Gastrocnemius medialis (tissue), 4 donors: Measurements from ENCODE around the gene MEGF10.

Source experiments
- POLR2A ChIP-seq, 2 donors: fragments of 450-650 bp; IDR thresholded peaks; one replicate each; pipeline ENCODE4 v1.6.1; 2017; ENCODE audit warnings: antibody characterized with exemption in 2 of 2, mild to moderate bottlenecking in 2 of 2, moderate library complexity in 2 of 2
- TF ChIP-seq, protein P1 (sequence below), 5 experiments: fragments of 450-650 bp in 3 of 5; fragments of 200-600 bp in 2 of 5; sonication (generic) in 2 of 5; IDR thresholded peaks in 4 of 5; conservative IDR thresholded peaks in 1 of 5; 1 replicate in 4 of 5; 2 replicates in 1 of 5; pipeline ENCODE4 v1.5.1; 2016 to 2019; ENCODE audit warnings: antibody characterized with exemption in 5 of 5, mild to moderate bottlenecking in 3 of 5, moderate library complexity in 3 of 5

DNA sequence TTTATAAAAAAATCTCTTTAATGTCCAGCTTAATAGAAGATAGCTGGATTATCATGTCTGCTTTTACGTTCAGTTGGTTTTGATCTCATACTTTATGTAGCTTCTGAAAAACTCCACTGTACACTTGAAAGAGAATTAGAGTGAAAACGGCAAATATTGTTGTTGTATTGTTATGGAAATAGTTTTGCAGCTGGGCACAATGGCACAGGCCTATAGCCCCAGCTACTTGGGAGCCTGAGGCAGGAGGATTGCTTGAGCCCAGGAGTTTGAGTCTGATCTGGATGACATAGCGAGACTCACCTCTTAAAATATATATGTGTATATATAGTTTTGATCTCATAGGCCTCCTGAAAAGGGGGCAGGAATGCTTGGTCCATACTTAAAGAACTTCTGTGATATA is 159.4 kb downstream of the MEGF10 start:
- TF ChIP-seq, protein P1, sequence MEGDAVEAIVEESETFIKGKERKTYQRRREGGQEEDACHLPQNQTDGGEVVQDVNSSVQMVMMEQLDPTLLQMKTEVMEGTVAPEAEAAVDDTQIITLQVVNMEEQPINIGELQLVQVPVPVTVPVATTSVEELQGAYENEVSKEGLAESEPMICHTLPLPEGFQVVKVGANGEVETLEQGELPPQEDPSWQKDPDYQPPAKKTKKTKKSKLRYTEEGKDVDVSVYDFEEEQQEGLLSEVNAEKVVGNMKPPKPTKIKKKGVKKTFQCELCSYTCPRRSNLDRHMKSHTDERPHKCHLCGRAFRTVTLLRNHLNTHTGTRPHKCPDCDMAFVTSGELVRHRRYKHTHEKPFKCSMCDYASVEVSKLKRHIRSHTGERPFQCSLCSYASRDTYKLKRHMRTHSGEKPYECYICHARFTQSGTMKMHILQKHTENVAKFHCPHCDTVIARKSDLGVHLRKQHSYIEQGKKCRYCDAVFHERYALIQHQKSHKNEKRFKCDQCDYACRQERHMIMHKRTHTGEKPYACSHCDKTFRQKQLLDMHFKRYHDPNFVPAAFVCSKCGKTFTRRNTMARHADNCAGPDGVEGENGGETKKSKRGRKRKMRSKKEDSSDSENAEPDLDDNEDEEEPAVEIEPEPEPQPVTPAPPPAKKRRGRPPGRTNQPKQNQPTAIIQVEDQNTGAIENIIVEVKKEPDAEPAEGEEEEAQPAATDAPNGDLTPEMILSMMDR (IDR thresholded peaks at IDR 0.05 in 4 of 5, conservative IDR thresholded peaks at IDR 0.05 in 1 of 5): no peak
- no peak for TF ChIP-seq POLR2A (IDR thresholded peaks at IDR 0.05)
